K562 (cell line): ENCODE results near the gene SPHK2. TPM values are rescaled to one million over a fixed set of nuclear protein-coding genes. Genes with fewer than 3 reads are reported as not detected.

ENCODE experiments used
- HNRNPL ChIP-seq: fragments of 200-400 bp; formaldehyde crosslinking; IDR thresholded peaks from 2 replicates; pipeline ENCODE4 v1.6.1; 2017; ENCODE audit warnings: low read depth, mild to moderate bottlenecking, low read length
- SLC30A9 ChIP-seq: fragments of 250-450 bp; sonication (Bioruptor Pico); IDR thresholded peaks from 2 replicates; pipeline ENCODE4 v1.8.0; 2022; ENCODE audit warnings: mild to moderate bottlenecking, moderate library complexity
- ZNF778 ChIP-seq: fragments of 450-650 bp; formaldehyde crosslinking; IDR thresholded peaks from 2 replicates; pipeline ENCODE4 v1.4.0; 2020; ENCODE audit warnings: mild to moderate bottlenecking, moderate library complexity
- polyA plus RNA-seq, 8 experiments: library from polyadenylated mRNA; depleted of rRNA in 4 of 8; stranded (reverse) in 5 of 8; unstranded in 3 of 8; fragments of >200 nt; fragmentation: Nextera tagmentation in 2 of 8; fragmentation: Illumina TruSeq in 1 of 8; extraction: Ambion mirVana in 2 of 8; extraction: Trizol in 1 of 8; gene quantifications; 2 replicates each; pipeline versions ENCODE4 v1.2.1 to v1.2.3, GENCODE V29; 2011 to 2014; ENCODE audit warnings: inconsistent platforms in 1 of 8, missing spikeins in 1 of 8
- total RNA-seq, 7 experiments: library from RNA; depleted of rRNA in 6 of 7; stranded (reverse); fragments of >200 nt in 6 of 7; fragmentation: Illumina TruSeq in 2 of 7; extraction: Trizol in 2 of 7; gene quantifications; 2 replicates each; pipeline versions ENCODE4 v1.2.1 to v1.2.3, GENCODE V29; 2011 to 2021; ENCODE audit warnings: low replicate concordance in 1 of 7
- TF ChIP-seq, protein P1 (sequence below), 2 experiments: fragments of 450-650 bp in 1 of 2; sonication (generic) in 1 of 2; formaldehyde crosslinking in 1 of 2; IDR thresholded peaks; 2 replicates each; pipeline versions ENCODE4 v1.7.1 to v1.9.0; 2016 to 2022; ENCODE audit warnings: inconsistent platforms in 1 of 2, mild to moderate bottlenecking in 1 of 2, missing genetic modification reagents in 1 of 2
- TF ChIP-seq, protein P2 (sequence below), 2 experiments: fragments of 450-650 bp in 1 of 2; sonication (generic) in 1 of 2; formaldehyde crosslinking in 1 of 2; IDR thresholded peaks in 1 of 2; conservative IDR thresholded peaks in 1 of 2; 2 replicates each; pipeline versions ENCODE4 v1.6.1 to v1.8.1; 2016 to 2023; ENCODE audit warnings: mild to moderate bottlenecking in 2 of 2, moderate library complexity in 2 of 2, inconsistent platforms in 1 of 2, missing genetic modification reagents in 1 of 2
- TF ChIP-seq, protein P3 (sequence below): fragments of 450-650 bp; IDR thresholded peaks from 2 replicates; pipeline ENCODE4 v1.6.1; 2014; ENCODE audit warnings: low read depth, mild to moderate bottlenecking, moderate library complexity, borderline replicate concordance
- TF ChIP-seq, protein P4 (sequence below): fragments of 200-800 bp; sonication (Bioruptor generic); IDR thresholded peaks from 2 replicates; pipeline ENCODE4 v1.6.1; 2017; ENCODE audit warnings: missing genetic modification characterization, missing compliant biosample characterization

The SPHK2 gene
- total and polyA plus RNA-seq, 9 of the 15 experiments (the other 6 are each of a cell fraction or from before 2014, with no cell fraction given): 0.10 to 15.2 (median 2.9) TPM

DNA sequence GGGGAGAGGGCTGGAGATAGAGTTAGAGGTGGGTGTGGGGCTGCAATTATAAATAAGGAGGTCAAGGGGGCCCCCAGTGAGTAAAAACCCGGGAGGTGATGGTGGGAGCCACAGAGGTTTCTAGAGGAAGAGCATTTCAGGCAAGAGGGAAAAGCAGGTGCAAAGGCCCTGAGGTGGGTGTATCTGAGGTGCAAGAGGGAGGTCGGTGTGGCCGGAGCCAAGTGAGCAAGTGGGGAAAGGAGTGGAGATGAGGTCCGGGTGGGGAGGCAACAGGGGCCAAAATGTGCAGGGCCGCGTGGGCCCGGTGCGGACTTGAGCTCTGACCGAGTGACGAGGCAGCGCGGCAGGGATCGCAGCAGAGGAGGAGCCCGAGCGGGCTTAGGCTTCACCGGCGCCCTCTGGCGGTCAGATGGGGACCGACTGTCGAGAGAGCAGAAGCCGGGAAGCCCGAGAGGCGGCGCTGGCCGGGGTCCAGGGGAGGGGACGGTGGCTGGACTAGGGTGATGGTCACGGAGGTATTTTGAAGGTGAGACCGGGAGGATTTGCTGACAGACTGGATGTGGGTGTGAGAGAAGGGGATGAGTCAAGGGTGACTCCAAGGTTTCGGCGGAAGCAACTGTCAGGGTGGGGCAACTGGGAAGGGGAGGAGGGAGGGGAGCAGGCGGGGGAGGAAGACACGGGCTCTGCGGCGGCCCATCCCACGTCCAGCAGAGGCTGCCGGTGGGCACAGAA is 30.5 kb upstream of the SPHK2 start (continued):
- TF ChIP-seq, protein P1, sequence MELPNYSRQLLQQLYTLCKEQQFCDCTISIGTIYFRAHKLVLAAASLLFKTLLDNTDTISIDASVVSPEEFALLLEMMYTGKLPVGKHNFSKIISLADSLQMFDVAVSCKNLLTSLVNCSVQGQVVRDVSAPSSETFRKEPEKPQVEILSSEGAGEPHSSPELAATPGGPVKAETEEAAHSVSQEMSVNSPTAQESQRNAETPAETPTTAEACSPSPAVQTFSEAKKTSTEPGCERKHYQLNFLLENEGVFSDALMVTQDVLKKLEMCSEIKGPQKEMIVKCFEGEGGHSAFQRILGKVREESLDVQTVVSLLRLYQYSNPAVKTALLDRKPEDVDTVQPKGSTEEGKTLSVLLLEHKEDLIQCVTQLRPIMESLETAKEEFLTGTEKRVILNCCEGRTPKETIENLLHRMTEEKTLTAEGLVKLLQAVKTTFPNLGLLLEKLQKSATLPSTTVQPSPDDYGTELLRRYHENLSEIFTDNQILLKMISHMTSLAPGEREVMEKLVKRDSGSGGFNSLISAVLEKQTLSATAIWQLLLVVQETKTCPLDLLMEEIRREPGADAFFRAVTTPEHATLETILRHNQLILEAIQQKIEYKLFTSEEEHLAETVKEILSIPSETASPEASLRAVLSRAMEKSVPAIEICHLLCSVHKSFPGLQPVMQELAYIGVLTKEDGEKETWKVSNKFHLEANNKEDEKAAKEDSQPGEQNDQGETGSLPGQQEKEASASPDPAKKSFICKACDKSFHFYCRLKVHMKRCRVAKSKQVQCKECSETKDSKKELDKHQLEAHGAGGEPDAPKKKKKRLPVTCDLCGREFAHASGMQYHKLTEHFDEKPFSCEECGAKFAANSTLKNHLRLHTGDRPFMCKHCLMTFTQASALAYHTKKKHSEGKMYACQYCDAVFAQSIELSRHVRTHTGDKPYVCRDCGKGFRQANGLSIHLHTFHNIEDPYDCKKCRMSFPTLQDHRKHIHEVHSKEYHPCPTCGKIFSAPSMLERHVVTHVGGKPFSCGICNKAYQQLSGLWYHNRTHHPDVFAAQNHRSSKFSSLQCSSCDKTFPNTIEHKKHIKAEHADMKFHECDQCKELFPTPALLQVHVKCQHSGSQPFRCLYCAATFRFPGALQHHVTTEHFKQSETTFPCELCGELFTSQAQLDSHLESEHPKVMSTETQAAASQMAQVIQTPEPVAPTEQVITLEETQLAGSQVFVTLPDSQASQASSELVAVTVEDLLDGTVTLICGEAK (IDR thresholded peaks at IDR 0.05): peak; percentile 64
- TF ChIP-seq, protein P1 (CRISPR knock-in tag; IDR thresholded peaks at IDR 0.05): no peak
- TF ChIP-seq SLC30A9 (CRISPR knock-in tag) (no peak), ZNF778 (CRISPR knock-in tag) (no peak), HNRNPL (no peak)
- TF ChIP-seq, protein P2, sequence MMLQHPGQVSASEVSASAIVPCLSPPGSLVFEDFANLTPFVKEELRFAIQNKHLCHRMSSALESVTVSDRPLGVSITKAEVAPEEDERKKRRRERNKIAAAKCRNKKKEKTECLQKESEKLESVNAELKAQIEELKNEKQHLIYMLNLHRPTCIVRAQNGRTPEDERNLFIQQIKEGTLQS (IDR thresholded peaks at IDR 0.05): peak; percentile 62; the same call in 1 of the 2 replicates
- TF ChIP-seq, protein P2 (CRISPR knock-in tag; conservative IDR thresholded peaks at IDR 0.05): 0 out of 2 replicates have a peak, but pooled peaks have one; percentile 33
- TF ChIP-seq, protein P3, sequence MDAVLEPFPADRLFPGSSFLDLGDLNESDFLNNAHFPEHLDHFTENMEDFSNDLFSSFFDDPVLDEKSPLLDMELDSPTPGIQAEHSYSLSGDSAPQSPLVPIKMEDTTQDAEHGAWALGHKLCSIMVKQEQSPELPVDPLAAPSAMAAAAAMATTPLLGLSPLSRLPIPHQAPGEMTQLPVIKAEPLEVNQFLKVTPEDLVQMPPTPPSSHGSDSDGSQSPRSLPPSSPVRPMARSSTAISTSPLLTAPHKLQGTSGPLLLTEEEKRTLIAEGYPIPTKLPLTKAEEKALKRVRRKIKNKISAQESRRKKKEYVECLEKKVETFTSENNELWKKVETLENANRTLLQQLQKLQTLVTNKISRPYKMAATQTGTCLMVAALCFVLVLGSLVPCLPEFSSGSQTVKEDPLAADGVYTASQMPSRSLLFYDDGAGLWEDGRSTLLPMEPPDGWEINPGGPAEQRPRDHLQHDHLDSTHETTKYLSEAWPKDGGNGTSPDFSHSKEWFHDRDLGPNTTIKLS: no peak; the same call in 1 of the 2 replicates
- TF ChIP-seq, protein P4, sequence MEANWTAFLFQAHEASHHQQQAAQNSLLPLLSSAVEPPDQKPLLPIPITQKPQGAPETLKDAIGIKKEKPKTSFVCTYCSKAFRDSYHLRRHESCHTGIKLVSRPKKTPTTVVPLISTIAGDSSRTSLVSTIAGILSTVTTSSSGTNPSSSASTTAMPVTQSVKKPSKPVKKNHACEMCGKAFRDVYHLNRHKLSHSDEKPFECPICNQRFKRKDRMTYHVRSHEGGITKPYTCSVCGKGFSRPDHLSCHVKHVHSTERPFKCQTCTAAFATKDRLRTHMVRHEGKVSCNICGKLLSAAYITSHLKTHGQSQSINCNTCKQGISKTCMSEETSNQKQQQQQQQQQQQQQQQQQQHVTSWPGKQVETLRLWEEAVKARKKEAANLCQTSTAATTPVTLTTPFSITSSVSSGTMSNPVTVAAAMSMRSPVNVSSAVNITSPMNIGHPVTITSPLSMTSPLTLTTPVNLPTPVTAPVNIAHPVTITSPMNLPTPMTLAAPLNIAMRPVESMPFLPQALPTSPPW (CRISPR knock-in tag): peak; percentile 95
